Naive thymus-derived CD8-positive, alpha-beta T cell (primary cell): ENCODE data around the gene PRKG1. TPM values are rescaled to one million over a fixed set of nuclear protein-coding genes. Genes with fewer than 3 reads are reported as not detected.

Source experiments
- ATAC-seq, 2 donors: fragments of 150-1000 bp; cut with Tn5 transposase in 1 of 2; sonication (Bioruptor Pico), chemical (Tn5 transposase) in 1 of 2; 1 replicate in 1 of 2; 2 replicates in 1 of 2; pipeline ENCODE4 v1.10.0; 2021; ENCODE audit warnings: mild to moderate bottlenecking in 2 of 2, moderate library complexity in 2 of 2
- POLR2A ChIA-PET: fragments of 350-600 bp; sonication (Branson Sonifier 250); formaldehyde crosslinking; loops from one replicate; lab custom pipeline; 2021; ENCODE audit warnings: antibody characterized with exemption; lab: Charles Lee
- DNase-seq, 10 donors: peaks; one replicate each; pipeline versions ENCODE4 v3.0.0 to v3.0.0-alpha.2; 2020 to 2022
- H3K27ac Mint-ChIP-seq, 10 donors: one replicate each; pipeline ENCODE4 v1.8.0; 2020 to 2022; ENCODE audit warnings: mild to moderate bottlenecking in 10 of 10, mixed read lengths in 10 of 10, moderate library complexity in 4 of 10, inconsistent platforms in 1 of 10
- H3K27me3 Mint-ChIP-seq, 5 donors: one replicate each; pipeline ENCODE4 v1.8.0; 2021 to 2022; ENCODE audit warnings: mixed read lengths in 5 of 5
- H3K36me3 Mint-ChIP-seq, 3 donors: one replicate each; pipeline ENCODE4 v1.8.0; 2020 to 2022; ENCODE audit warnings: mixed read lengths in 3 of 3, mild to moderate bottlenecking in 2 of 3, inconsistent platforms in 1 of 3
- H3K4me1 Mint-ChIP-seq, 4 donors: one replicate each; pipeline ENCODE4 v1.8.0; 2021 to 2022; ENCODE audit warnings: mixed read lengths in 4 of 4
- H3K4me3 Mint-ChIP-seq, 10 donors: one replicate each; pipeline ENCODE4 v1.8.0; 2020 to 2022; ENCODE audit warnings: mild to moderate bottlenecking in 10 of 10, mixed read lengths in 10 of 10, moderate library complexity in 6 of 10, inconsistent platforms in 1 of 10
- H3K9me3 Mint-ChIP-seq, 9 donors: one replicate each; pipeline ENCODE4 v1.8.0; 2020 to 2022; ENCODE audit warnings: mixed read lengths in 9 of 9, mild to moderate bottlenecking in 3 of 9, inconsistent platforms in 1 of 9, moderate library complexity in 1 of 9
- polyA plus RNA-seq, 3 donors: library from polyadenylated mRNA; unstranded; fragments of 300-500 nt; fragmentation: Illumina TruSeq; gene quantifications; one replicate each; pipeline ENCODE4 v1.2.3, GENCODE V29; 2021
- total RNA-seq, 8 experiments: library from RNA in 2 of 8; stranded (reverse) in 2 of 8; gene quantifications; one replicate each; pipeline ENCODE4 v1.2.3 and lab custom pipeline; 2021 to 2026

PRKG1 gene
- total and polyA plus RNA-seq, 5 experiments from 2014 or later: not detected

- ATAC-seq (no peak), DNase-seq (no peak)
- POLR2A ChIA-PET: no interaction called here
- Mint-ChIP-seq H3K9me3 (peaks cover 0 to 11% (median 0%) of the 10 kb centered on the region in 9 donors), H3K4me3 (no peak overlapping the region), H3K4me1 (no peaks in the 10 kb centered on the region), H3K36me3 (no peaks in the 10 kb centered on the region), H3K27me3 (peaks cover 0 to 7% (median 0%) of the 10 kb centered on the region in 5 donors), H3K27ac (no peak overlapping the region)
These were observed 1053.9 kb downstream of the PRKG1 start for GRCh38 chr10:52128056-52128683.

GRCh38 chr10:52129410-52130178, 1055.3 kb downstream of the PRKG1 start:
- POLR2A ChIA-PET: no interaction called here
- ATAC-seq: no peak
- H3K4me3 Mint-ChIP-seq: no peak overlapping the region
- H3K9me3 Mint-ChIP-seq: peaks cover 0 to 11% (median 0%) of the 10 kb centered on the region in 9 donors
- no peaks in the 10 kb centered on the region for H3K36me3 Mint-ChIP-seq
- no peaks in the 10 kb centered on the region for H3K4me1 Mint-ChIP-seq
- H3K27ac Mint-ChIP-seq: no peak overlapping the region
- H3K27me3 Mint-ChIP-seq: peaks cover 0 to 7% (median 0%) of the 10 kb centered on the region in 5 donors
- no peak for DNase-seq

- no peak overlapping the region for H3K4me3 Mint-ChIP-seq
- no peaks in the 10 kb centered on the region for H3K4me1 Mint-ChIP-seq
- H3K27me3 Mint-ChIP-seq: no peaks in the 10 kb centered on the region
- no peaks in the 10 kb centered on the region for H3K36me3 Mint-ChIP-seq
- no peaks in the 10 kb centered on the region for H3K9me3 Mint-ChIP-seq
- POLR2A ChIA-PET: no interaction called here
- no peak for ATAC-seq
- no peak for DNase-seq
- no peak overlapping the region for H3K27ac Mint-ChIP-seq
These were observed 1060.8 kb downstream of the PRKG1 start for GRCh38 chr10:52135101-52135500.

GRCh38 chr10:52136921-52137320, 1062.6 kb downstream of the PRKG1 start:
- H3K36me3 Mint-ChIP-seq: no peaks in the 10 kb centered on the region
- no peaks in the 10 kb centered on the region for H3K4me1 Mint-ChIP-seq
- no peak overlapping the region for H3K27ac Mint-ChIP-seq
- H3K4me3 Mint-ChIP-seq: no peak overlapping the region
- no peak for ATAC-seq
- no peaks in the 10 kb centered on the region for H3K27me3 Mint-ChIP-seq
- POLR2A ChIA-PET: no interaction called here
- DNase-seq: no peak
- peaks cover 0 to 3% (median 0%) of the 10 kb centered on the region in 9 donors for H3K9me3 Mint-ChIP-seq

GRCh38 chr10:52143338-52143737, 1069.1 kb downstream of the PRKG1 start:
- Mint-ChIP-seq H3K27ac (no peak overlapping the region), H3K27me3 (no peaks in the 10 kb centered on the region), H3K9me3 (peaks cover 0 to 4% (median 0%) of the 10 kb centered on the region in 9 donors), H3K36me3 (no peaks in the 10 kb centered on the region), H3K4me1 (no peaks in the 10 kb centered on the region), H3K4me3 (no peak overlapping the region)
- ATAC-seq (no peak), DNase-seq (no peak)
- POLR2A ChIA-PET: no interaction called here

- POLR2A ChIA-PET: no interaction called here
- DNase-seq (no peak), ATAC-seq (no peak)
- Mint-ChIP-seq H3K4me3 (no peak overlapping the region), H3K27me3 (no peaks in the 10 kb centered on the region), H3K9me3 (peaks cover 0 to 4% (median 0%) of the 10 kb centered on the region in 9 donors), H3K27ac (no peak overlapping the region), H3K4me1 (no peaks in the 10 kb centered on the region), H3K36me3 (no peaks in the 10 kb centered on the region)
These were observed 1071.3 kb downstream of the PRKG1 start for GRCh38 chr10:52145636-52146035.

- POLR2A ChIA-PET: no interaction called here
- Mint-ChIP-seq H3K9me3 (peaks cover 0 to 4% (median 0%) of the 10 kb centered on the region in 9 donors), H3K36me3 (no peaks in the 10 kb centered on the region), H3K4me3 (no peak overlapping the region), H3K27me3 (no peaks in the 10 kb centered on the region), H3K27ac (no peak overlapping the region), H3K4me1 (no peaks in the 10 kb centered on the region)
- ATAC-seq (no peak), DNase-seq (no peak)
These were observed 1072.5 kb downstream of the PRKG1 start for GRCh38 chr10:52146766-52147165.

- H3K4me3 Mint-ChIP-seq: no peak overlapping the region
- DNase-seq: no peak
- no peaks in the 10 kb centered on the region for H3K4me1 Mint-ChIP-seq
- POLR2A ChIA-PET: no interaction called here
- no peak overlapping the region for H3K27ac Mint-ChIP-seq
- H3K36me3 Mint-ChIP-seq: no peaks in the 10 kb centered on the region
- no peaks in the 10 kb centered on the region for H3K27me3 Mint-ChIP-seq
- ATAC-seq: no peak
- peaks cover 2 to 13% (median 6%) of the 10 kb centered on the region in 9 donors for H3K9me3 Mint-ChIP-seq
These were observed 1096.5 kb downstream of the PRKG1 start for GRCh38 chr10:52170776-52171175.

GRCh38 chr10:52172581-52172980, 1098.3 kb downstream of the PRKG1 start:
- no peak for ATAC-seq
- POLR2A ChIA-PET: no interaction called here

GRCh38 chr10:52185256-52185655, 1111.0 kb downstream of the PRKG1 start:
- no peaks in the 10 kb centered on the region for H3K4me1 Mint-ChIP-seq
- ATAC-seq: no peak
- H3K27me3 Mint-ChIP-seq: peaks cover 0 to 6% (median 1%) of the 10 kb centered on the region in 5 donors
- POLR2A ChIA-PET: no interaction called here
- peaks cover 0 to 3% (median 0%) of the 10 kb centered on the region in 3 donors for H3K36me3 Mint-ChIP-seq
- no peak overlapping the region for H3K27ac Mint-ChIP-seq
- no peak for DNase-seq
- no peak overlapping the region for H3K4me3 Mint-ChIP-seq
- H3K9me3 Mint-ChIP-seq: peaks cover 0 to 10% (median 4%) of the 10 kb centered on the region in 9 donors

More at GRCh38 chr10:52172581-52172980, 1098.3 kb downstream of the PRKG1 start:
- H3K27me3 Mint-ChIP-seq: no peaks in the 10 kb centered on the region
- H3K4me1 Mint-ChIP-seq: no peaks in the 10 kb centered on the region
- H3K4me3 Mint-ChIP-seq: no peak overlapping the region
- no peak for DNase-seq
- H3K9me3 Mint-ChIP-seq: peaks cover 2 to 21% (median 9%) of the 10 kb centered on the region in 9 donors
- no peaks in the 10 kb centered on the region for H3K36me3 Mint-ChIP-seq
- no peak overlapping the region for H3K27ac Mint-ChIP-seq

- Mint-ChIP-seq H3K4me1 (no peaks in the 10 kb centered on the region), H3K4me3 (no peak overlapping the region), H3K9me3 (peaks cover 0 to 6% (median 0%) of the 10 kb centered on the region in 9 donors), H3K27me3 (peaks cover 0 to 2% (median 1%) of the 10 kb centered on the region in 5 donors), H3K27ac (no peak overlapping the region), H3K36me3 (peaks cover 0 to 2% (median 0%) of the 10 kb centered on the region in 3 donors)
- ATAC-seq (no peak), DNase-seq (no peak)
- POLR2A ChIA-PET: no interaction called here
These were observed 1113.4 kb downstream of the PRKG1 start for GRCh38 chr10:52187521-52188258.

- ATAC-seq: no peak
- Mint-ChIP-seq H3K4me1 (no peaks in the 10 kb centered on the region), H3K4me3 (no peak overlapping the region), H3K27ac (no peak overlapping the region), H3K27me3 (peaks cover 0 to 1% (median 0%) of the 10 kb centered on the region in 5 donors), H3K9me3 (no peaks in the 10 kb centered on the region), H3K36me3 (no peaks in the 10 kb centered on the region)
- DNase-seq: no peak
- POLR2A ChIA-PET: no interaction called here
These were observed 1116.8 kb downstream of the PRKG1 start for GRCh38 chr10:52191049-52191448.

- Mint-ChIP-seq H3K27me3 (peaks cover 0 to under 1% (median 0%) of the 10 kb centered on the region in 5 donors), H3K4me1 (no peaks in the 10 kb centered on the region), H3K4me3 (no peak overlapping the region), H3K27ac (no peak overlapping the region), H3K9me3 (no peaks in the 10 kb centered on the region), H3K36me3 (no peaks in the 10 kb centered on the region)
- ATAC-seq (no peak), DNase-seq (no peak)
- POLR2A ChIA-PET: no interaction called here
These were observed 1119.9 kb downstream of the PRKG1 start for GRCh38 chr10:52194191-52194590.
